Measurements from ENCODE around the gene UPP2. TPM values are rescaled to one million over a fixed set of nuclear protein-coding genes. Genes with fewer than 3 reads are reported as not detected.

Gene UPP2
- polyA plus RNA-seq, 6 donors from 2014 or later = not detected

DNA sequence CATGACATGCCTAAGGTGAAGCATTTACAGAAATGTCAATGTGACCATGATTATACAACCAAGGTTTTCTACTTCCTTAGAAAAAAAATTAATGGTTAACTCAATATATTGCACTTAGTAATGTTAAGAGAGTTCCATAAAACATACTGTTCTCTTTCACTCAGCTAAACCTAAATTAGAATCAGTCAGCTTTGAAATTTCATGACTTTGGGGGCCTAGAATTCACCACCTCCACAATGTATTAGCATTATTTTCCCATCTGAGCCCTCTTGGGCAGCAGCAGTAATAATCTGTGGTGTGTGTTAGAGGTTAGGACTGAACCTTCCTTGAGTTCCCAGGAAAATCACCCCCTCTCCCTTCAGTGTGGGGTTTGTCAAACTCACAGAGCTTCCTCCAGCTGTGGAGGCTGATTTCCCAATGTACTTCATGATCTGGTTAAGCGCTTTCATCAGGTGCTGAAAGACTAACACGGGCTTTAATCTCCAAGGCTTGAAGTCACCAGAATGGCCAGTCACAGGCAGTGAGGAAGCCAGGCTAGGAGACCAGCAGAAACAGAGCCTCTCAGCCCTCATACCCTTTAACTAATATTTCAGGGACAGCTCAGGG lies 7.1 kb upstream of the UPP2 start:
- no peak overlapping the region for H3K27ac Mint-ChIP-seq
- H3K4me3 Mint-ChIP-seq = no peak overlapping the region
- no peaks in the 10 kb centered on the region for H3K4me1 Mint-ChIP-seq
- DNase-seq (no peak), ATAC-seq (ENCODE audit: low read depth in 2 of 2) (no peak)
- H3K27me3 Mint-ChIP-seq = no peaks in the 10 kb centered on the region
- no peaks in the 10 kb centered on the region for H3K9me3 Mint-ChIP-seq
- peaks cover 0 to 4% of the 10 kb centered on the region in 2 donors for H3K36me3 Mint-ChIP-seq

DNA sequence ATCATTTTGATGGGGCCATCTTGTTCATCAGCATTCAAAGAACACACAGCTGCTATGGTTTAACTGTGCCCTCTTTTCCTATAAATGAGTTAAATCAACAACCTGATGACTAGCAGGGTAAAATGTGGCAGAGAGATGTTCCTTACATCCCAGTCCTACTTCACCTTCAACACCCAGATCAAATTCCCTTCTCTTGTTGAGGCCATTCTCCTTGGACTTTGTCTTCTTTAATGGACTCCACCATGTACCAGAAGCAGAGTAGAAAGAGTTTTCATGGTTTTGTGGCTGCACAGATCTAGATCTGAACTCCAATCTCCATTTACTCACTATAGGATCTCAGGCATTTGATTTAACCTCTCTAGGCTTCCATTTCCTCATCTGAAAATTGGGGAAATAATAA lies 6.4 kb upstream of the UPP2 start:
- Mint-ChIP-seq H3K36me3 (peaks cover 0 to 4% of the 10 kb centered on the region in 2 donors), H3K4me1 (no peaks in the 10 kb centered on the region), H3K4me3 (no peak overlapping the region), H3K9me3 (no peaks in the 10 kb centered on the region), H3K27ac (no peak overlapping the region), H3K27me3 (no peaks in the 10 kb centered on the region)
- ATAC-seq (ENCODE audit: low read depth in 2 of 2) = no peak
- DNase-seq = no peak

DNA sequence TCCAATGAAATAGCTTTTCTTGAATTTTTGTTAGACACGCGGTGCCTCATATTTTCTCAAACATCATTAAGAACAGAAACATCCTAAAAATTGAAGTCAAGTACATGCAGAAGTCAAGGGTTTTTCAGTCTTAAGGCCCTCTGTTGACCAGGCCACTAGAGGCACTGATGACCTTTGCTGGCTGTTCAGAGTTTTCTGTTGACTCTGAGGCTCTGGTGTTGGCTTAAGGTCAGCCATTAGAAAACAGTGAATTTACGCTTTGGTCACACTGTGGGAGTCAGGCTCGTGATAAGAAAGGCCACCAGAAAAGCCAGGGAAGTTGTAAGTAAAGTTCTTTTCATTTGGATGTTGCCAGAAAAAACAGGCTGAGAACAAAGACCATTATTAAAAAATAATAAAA lies 5.8 kb upstream of the UPP2 start:
- DNase-seq = no peak
- Mint-ChIP-seq H3K36me3 (peaks cover 0 to 4% of the 10 kb centered on the region in 2 donors), H3K4me1 (no peaks in the 10 kb centered on the region), H3K27ac (peak overlapping the region in 1 of 6 donors; percentile 82), H3K4me3 (no peak overlapping the region), H3K27me3 (no peaks in the 10 kb centered on the region), H3K9me3 (no peaks in the 10 kb centered on the region)
- no peak for ATAC-seq (ENCODE audit: low read depth in 2 of 2)

DNA sequence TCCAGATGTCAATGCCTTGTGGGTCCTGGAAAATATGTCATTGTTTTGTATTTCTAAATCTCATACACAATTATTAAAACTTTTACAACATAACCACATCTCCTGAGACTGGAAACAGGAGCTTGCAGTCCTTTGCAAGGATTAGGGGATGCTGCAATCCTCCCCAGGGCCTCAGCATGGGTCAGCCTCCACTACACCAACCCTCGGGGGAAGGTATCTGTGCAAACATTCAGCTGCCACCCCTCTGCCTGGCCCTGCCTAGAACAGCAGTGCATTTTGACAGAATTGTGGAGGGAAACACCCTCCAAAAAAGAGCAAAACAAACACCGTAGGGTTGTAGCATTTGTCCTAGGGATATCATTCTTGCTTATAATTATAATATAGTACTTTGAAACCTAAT lies 4.2 kb upstream of the UPP2 start:
- DNase-seq (no peak), ATAC-seq (ENCODE audit: low read depth in 2 of 2) (no peak)
- Mint-ChIP-seq H3K4me3 (no peak overlapping the region), H3K27ac (no peak overlapping the region), H3K9me3 (no peaks in the 10 kb centered on the region), H3K4me1 (no peaks in the 10 kb centered on the region), H3K36me3 (peaks cover 0 to 4% of the 10 kb centered on the region in 2 donors), H3K27me3 (no peaks in the 10 kb centered on the region)

DNA sequence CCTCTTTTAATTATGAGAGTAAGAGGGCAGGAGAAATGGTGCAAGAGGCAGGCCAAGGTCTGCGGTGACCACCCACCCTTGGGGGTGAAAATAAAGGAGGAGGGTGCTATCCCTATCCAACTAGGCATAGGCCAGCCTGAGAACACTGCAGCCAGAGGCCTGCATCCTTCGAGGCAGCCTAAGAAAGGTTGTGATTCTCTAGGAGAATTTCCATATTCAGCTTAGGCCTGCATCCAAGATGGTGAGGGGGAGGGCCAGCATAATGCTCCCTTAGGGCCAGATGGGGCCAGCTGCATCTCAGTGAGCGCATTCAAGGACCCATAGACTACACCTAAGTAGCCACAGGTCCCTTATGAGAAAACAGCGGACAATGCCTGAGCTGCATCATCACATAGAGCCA lies 3.5 kb upstream of the UPP2 start:
- ATAC-seq (ENCODE audit: low read depth in 2 of 2) = no peak

DNA sequence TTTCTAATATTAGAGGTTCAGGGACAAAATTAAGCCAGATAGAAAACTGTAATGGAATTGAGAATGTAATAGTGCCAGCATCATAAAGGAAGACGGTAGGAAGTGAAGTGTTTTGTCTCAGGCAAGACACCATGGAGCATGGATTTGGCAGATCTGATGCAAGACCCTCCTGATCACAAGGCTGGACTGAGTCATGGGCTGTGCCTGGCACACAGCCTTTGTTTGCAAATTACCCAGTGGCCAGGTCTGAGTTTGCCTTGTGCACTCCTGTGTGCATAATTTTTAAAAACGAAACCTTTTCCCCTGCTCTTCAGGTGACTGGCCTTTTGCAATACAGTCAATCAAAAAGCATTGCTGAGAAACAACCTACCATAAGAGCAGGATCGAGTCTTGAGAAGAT lies 2.0 kb upstream of the UPP2 start:
- Mint-ChIP-seq H3K4me3 (no peak overlapping the region), H3K36me3 (peaks cover 0 to 4% of the 10 kb centered on the region in 2 donors), H3K27me3 (no peaks in the 10 kb centered on the region), H3K9me3 (no peaks in the 10 kb centered on the region), H3K4me1 (no peaks in the 10 kb centered on the region), H3K27ac (no peak overlapping the region)
- ATAC-seq (ENCODE audit: low read depth in 2 of 2) = no peak
- no peak for DNase-seq

More for the DNA sequence above, 3.5 kb upstream of the UPP2 start:
- Mint-ChIP-seq H3K4me1 (no peaks in the 10 kb centered on the region), H3K4me3 (no peak overlapping the region), H3K36me3 (peaks cover 0 to 4% of the 10 kb centered on the region in 2 donors), H3K27ac (no peak overlapping the region), H3K9me3 (no peaks in the 10 kb centered on the region), H3K27me3 (no peaks in the 10 kb centered on the region)
- DNase-seq = no peak

DNA sequence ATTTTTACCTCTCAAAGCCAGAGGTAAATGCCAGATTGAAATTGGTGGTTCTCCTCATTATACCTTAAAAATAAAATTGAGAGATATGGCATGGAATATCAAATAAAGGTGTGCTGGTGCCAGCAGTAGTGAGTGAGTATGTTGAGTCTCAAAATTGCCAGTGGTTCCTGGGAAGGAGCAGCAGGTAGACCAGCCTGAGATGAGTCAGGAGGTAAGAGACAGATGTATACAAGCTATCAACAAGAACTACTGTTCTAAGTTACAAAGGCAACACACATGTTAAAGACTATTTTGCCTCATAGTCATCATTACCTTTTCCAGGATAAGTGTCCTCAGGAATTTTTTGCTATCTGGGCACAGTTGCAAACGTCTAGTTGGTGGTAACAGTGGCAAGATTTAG lies 1.3 kb upstream of the UPP2 start:
- no peak for DNase-seq
- Mint-ChIP-seq H3K36me3 (peaks cover 0 to 4% of the 10 kb centered on the region in 2 donors), H3K4me1 (no peaks in the 10 kb centered on the region), H3K27me3 (no peaks in the 10 kb centered on the region), H3K27ac (no peak overlapping the region), H3K4me3 (no peak overlapping the region), H3K9me3 (no peaks in the 10 kb centered on the region)
- ATAC-seq (ENCODE audit: low read depth in 2 of 2) = no peak

GRCh38 chr2:158102446-158102845 lies 770 bp downstream of the UPP2 start:
- Mint-ChIP-seq H3K27ac (no peak overlapping the region), H3K4me3 (no peak overlapping the region), H3K36me3 (no peaks in the 10 kb centered on the region), H3K27me3 (peaks cover 0 to 2% (median 0%) of the 10 kb centered on the region in 3 donors), H3K9me3 (no peaks in the 10 kb centered on the region), H3K4me1 (no peaks in the 10 kb centered on the region)
- ATAC-seq (ENCODE audit: low read depth in 2 of 2) = no peak
- no peak for DNase-seq

GRCh38 chr2:158103411-158104012 lies 1.8 kb downstream of the UPP2 start:
- H3K27ac Mint-ChIP-seq = no peak overlapping the region
- DNase-seq (no peak), ATAC-seq (ENCODE audit: low read depth in 2 of 2) (no peak)
- no peaks in the 10 kb centered on the region for H3K4me1 Mint-ChIP-seq
- H3K9me3 Mint-ChIP-seq = no peaks in the 10 kb centered on the region
- H3K36me3 Mint-ChIP-seq = no peaks in the 10 kb centered on the region
- no peak overlapping the region for H3K4me3 Mint-ChIP-seq
- peaks cover 0 to 8% (median 3%) of the 10 kb centered on the region in 3 donors for H3K27me3 Mint-ChIP-seq

GRCh38 chr2:158104903-158105302 lies 3.2 kb downstream of the UPP2 start:
- H3K27ac Mint-ChIP-seq = no peak overlapping the region
- no peaks in the 10 kb centered on the region for H3K36me3 Mint-ChIP-seq
- no peak overlapping the region for H3K4me3 Mint-ChIP-seq
- no peaks in the 10 kb centered on the region for H3K4me1 Mint-ChIP-seq
- ATAC-seq (ENCODE audit: low read depth in 2 of 2) (no peak), DNase-seq (no peak)
- H3K27me3 Mint-ChIP-seq = peaks cover 0 to 8% (median 6%) of the 10 kb centered on the region in 3 donors
- no peaks in the 10 kb centered on the region for H3K9me3 Mint-ChIP-seq

DNA sequence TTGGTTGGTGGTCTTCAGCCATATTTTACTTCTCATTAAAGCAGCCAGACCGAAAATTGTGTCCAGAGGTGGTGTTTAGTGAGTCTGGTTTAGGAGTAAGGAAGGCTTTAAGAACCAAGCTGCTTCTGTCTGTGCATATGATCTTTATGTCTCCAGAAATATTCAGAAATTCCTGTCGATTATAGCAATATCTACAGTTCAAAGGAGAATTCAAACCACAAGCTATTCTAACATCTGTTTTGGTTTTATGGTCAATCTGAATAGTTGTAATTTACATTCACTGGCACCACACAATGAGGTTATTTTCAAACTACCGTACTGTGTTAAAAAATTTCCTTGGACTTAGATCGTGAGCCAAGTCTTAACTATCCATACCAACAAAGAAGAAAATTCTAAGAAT lies 11.3 kb downstream of the UPP2 start:
- no peak for DNase-seq
- H3K27ac Mint-ChIP-seq = no peak overlapping the region
- no peaks in the 10 kb centered on the region for H3K36me3 Mint-ChIP-seq
- no peaks in the 10 kb centered on the region for H3K4me1 Mint-ChIP-seq
- no peak overlapping the region for H3K4me3 Mint-ChIP-seq
- no peak for ATAC-seq (ENCODE audit: low read depth in 2 of 2)
- peaks cover 0 to 6% (median under 1%) of the 10 kb centered on the region in 3 donors for H3K27me3 Mint-ChIP-seq
- peaks cover 0 to 2% (median 0%) of the 10 kb centered on the region in 7 donors for H3K9me3 Mint-ChIP-seq

DNA sequence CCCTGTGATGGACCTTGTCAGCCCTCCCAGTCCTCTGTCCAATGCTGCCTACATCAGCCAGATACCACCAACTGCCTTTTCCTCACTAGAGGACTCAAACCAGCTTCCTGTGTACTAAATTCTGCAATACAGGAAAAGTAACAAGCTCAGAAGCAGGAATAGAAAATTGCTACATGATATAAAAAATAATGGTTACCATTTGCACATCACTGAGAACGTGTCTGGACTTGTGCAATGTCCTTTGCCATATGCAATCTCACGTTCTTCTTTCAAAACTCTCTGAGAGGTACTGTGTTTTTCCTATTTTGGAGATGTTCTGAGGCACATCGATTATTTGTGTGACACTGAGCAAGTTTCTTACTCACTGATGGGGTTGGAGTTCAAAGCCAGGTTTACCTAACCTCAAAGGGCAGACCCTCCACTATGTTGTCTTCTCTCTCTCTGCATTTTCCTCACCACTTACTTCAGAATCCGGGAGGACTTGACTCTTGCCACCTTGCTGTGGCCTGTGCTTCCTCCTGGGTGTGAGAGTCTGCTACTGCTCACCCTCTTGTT lies 12.1 kb downstream of the UPP2 start:
- ATAC-seq (ENCODE audit: low read depth in 2 of 2) = no peak
- H3K27me3 Mint-ChIP-seq = peaks cover 0 to under 1% (median 0%) of the 10 kb centered on the region in 3 donors
- no peak overlapping the region for H3K4me3 Mint-ChIP-seq
- H3K27ac Mint-ChIP-seq = peak overlapping the region in 1 of 6 donors; percentile 6
- DNase-seq = no peak
- no peaks in the 10 kb centered on the region for H3K4me1 Mint-ChIP-seq
- no peaks in the 10 kb centered on the region for H3K36me3 Mint-ChIP-seq
- H3K9me3 Mint-ChIP-seq = peaks cover 0 to 2% (median 0%) of the 10 kb centered on the region in 7 donors

DNA sequence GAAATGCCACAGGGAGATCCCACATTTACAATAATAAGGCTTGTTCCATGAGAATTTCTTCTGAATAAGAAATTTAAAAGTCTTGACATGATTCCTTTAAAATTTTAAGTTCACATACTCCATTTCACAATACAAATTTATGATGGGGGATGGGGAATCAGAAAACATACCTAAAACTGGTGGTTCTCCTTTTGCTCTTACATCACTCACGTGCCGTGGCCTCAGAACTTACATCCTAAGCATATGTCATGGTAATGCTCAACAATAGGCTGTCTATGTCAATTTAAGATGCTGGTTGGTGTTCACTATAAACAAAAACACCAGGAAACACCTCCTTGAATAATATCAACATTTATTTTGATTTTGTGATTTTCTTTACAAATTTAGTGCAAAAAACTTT lies 12.8 kb downstream of the UPP2 start:
- Mint-ChIP-seq H3K27ac (no peak overlapping the region), H3K4me3 (no peak overlapping the region), H3K4me1 (no peaks in the 10 kb centered on the region), H3K9me3 (peaks cover 0 to 2% (median 0%) of the 10 kb centered on the region in 7 donors), H3K36me3 (no peaks in the 10 kb centered on the region), H3K27me3 (no peaks in the 10 kb centered on the region)
- no peak for ATAC-seq (ENCODE audit: low read depth in 2 of 2)
- no peak for DNase-seq

DNA sequence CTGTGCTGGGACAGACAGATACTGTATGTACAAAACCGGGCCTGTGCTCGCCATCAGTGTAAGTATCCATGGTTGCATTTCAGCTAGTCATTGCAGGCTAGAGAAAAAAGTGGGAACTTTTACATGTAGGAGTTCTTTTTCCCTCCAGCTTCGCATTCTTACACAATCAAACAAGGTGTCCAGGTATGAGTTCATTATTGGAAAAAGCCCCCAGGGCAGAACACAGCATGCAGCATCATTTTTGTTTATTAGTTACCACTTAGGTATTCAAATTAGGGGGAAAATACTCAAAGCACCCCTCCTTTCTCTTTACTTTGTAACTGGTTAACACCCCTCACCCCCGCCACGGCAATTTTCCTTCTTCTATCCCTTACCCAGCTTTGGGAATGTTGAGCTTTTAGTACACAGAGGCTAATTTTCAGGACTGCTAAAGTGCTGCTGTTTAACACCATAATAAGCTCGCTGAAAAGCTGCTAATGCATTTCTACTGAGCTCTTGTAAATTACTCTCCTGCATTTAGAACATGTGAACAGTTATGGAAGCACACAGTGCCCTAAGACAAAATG lies 13.6 kb downstream of the UPP2 start:
- Mint-ChIP-seq H3K4me3 (no peak overlapping the region), H3K4me1 (no peaks in the 10 kb centered on the region), H3K9me3 (no peaks in the 10 kb centered on the region), H3K27ac (no peak overlapping the region), H3K27me3 (no peaks in the 10 kb centered on the region), H3K36me3 (no peaks in the 10 kb centered on the region)
- DNase-seq = no peak
- ATAC-seq (ENCODE audit: low read depth in 2 of 2) = no peak

Measured in naive B cell (primary cell).